ENCODE results near the gene IGF2BP3.

The IGF2BP3 gene

GRCh38 chr7:23306936-23307521, 163.3 kb downstream of the IGF2BP3 start:
- DNase-seq (ENCODE audit: low spot score) (no peak), ATAC-seq (ENCODE audit: low read depth) (no peak)
- no peak overlapping the region for H3K4me3 ChIP-seq (ENCODE audit: severe bottlenecking)
- no peaks in the 10 kb centered on the region for H3K9me3 ChIP-seq (ENCODE audit: severe bottlenecking)
- no peaks in the 10 kb centered on the region for H3K27me3 ChIP-seq (ENCODE audit: insufficient read depth, poor library complexity, severe bottlenecking)
- no peak overlapping the region for H3K27ac ChIP-seq (ENCODE audit: poor library complexity, severe bottlenecking)
- no peaks in the 10 kb centered on the region for H3K4me1 ChIP-seq (ENCODE audit: insufficient read depth, poor library complexity, severe bottlenecking)
- TF ChIP-seq, protein P1, sequence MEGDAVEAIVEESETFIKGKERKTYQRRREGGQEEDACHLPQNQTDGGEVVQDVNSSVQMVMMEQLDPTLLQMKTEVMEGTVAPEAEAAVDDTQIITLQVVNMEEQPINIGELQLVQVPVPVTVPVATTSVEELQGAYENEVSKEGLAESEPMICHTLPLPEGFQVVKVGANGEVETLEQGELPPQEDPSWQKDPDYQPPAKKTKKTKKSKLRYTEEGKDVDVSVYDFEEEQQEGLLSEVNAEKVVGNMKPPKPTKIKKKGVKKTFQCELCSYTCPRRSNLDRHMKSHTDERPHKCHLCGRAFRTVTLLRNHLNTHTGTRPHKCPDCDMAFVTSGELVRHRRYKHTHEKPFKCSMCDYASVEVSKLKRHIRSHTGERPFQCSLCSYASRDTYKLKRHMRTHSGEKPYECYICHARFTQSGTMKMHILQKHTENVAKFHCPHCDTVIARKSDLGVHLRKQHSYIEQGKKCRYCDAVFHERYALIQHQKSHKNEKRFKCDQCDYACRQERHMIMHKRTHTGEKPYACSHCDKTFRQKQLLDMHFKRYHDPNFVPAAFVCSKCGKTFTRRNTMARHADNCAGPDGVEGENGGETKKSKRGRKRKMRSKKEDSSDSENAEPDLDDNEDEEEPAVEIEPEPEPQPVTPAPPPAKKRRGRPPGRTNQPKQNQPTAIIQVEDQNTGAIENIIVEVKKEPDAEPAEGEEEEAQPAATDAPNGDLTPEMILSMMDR (IDR thresholded peaks at IDR 0.05; ENCODE audit: poor library complexity, severe bottlenecking) = no peak
- peaks cover 93% of the 10 kb centered on the region for H3K36me3 ChIP-seq (ENCODE audit: low read depth)

DNA sequence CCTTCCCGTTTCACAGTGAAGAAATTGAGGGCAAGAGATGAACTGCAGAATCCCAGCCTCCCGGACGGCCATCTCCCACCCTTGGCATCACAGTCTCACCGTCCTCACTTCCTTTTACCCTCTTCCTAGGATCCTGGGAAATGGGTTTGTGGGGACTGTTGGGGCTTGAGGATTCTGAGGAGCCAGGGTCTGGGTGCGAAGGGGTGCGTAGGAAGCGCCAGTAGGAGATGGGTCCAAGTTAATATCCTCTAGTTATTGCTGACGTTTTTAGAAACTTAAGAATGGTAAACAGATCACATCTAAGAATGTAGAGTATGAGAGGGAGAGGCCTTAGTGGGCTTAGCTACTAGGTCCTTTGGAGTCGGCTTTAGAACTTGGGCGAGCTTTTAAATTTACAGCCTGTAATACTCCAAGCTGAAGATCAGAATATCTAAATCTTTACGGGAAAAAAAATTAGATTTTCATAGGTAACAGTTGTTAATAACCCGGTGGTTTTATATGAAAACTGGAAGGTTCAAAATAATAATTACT, 170.5 kb downstream of the IGF2BP3 start:
- Histone ChIP-seq H3K27ac (ENCODE audit: poor library complexity, severe bottlenecking) (peak overlapping the region; percentile 76), H3K9me3 (ENCODE audit: severe bottlenecking) (no peaks in the 10 kb centered on the region), H3K4me1 (ENCODE audit: insufficient read depth, poor library complexity, severe bottlenecking) (peaks cover 10% of the 10 kb centered on the region), H3K36me3 (ENCODE audit: low read depth) (peaks cover 39% of the 10 kb centered on the region), H3K4me3 (ENCODE audit: severe bottlenecking) (peak overlapping the region; percentile 94), H3K27me3 (ENCODE audit: insufficient read depth, poor library complexity, severe bottlenecking) (no peaks in the 10 kb centered on the region)
- TF ChIP-seq, protein P1 (IDR thresholded peaks at IDR 0.05; ENCODE audit: poor library complexity, severe bottlenecking) = no peak
- DNase-seq (ENCODE audit: low spot score) (no peak), ATAC-seq (ENCODE audit: low read depth) (peak; percentile 15)

DNA sequence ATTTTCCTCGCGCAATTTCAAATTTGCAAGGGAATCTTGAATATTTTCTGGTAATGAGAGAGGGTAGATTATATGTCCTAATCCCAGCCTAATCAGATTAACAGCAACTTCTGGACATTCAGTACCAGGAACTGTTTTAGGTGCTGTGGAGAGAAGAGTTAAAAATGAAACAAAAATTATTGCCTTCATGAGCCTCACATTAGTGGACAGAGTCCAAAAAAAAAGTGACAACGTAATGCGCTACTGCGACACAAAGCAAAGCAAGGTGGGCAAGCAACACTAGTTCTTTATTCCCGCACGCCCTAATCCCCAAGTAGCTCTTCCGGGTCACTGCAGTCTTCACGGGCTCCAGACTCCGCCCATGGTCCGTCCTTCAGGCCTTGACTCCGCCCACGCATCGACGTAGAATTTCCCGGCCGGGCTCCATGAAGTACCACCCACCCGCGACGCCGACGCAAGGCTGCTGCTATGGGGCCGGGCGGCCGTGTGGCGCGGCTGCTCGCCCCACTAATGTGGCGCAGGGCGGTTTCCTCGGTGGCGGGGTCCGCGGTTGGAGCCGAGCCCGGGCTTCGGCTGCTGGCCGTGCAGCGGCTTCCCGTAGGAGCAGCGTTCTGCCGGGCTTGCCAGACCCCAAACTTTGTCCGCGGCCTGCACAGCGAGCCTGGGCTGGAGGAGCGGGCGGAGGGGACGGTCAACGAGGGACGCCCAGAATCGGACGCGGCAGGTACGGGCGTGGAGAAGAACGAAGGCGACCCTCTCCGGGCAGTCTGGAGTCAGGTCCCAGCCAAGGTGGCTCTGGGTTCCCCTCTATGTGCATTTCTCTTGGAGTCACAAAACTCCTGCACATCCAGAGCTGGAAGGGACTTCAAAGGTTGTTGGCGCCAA, 171.2 kb downstream of the IGF2BP3 start, which contains the start of gene MALSU1:
Gene MALSU1, plus strand, starts transcription at position 455 of the 885 bp plus-strand sequence. Its CDS starts 14 bp downstream, at position 469.
- DNase-seq (ENCODE audit: low spot score) (peak; percentile 96), ATAC-seq (ENCODE audit: low read depth) (peak; percentile 96)
- peak within 1 kb of the TSS; percentile 76 for H3K27ac ChIP-seq (ENCODE audit: poor library complexity, severe bottlenecking)
- peaks cover 32% of the 10 kb centered on the region for H3K36me3 ChIP-seq (ENCODE audit: low read depth)
- peak within 1 kb of the TSS; percentile 94 for H3K4me3 ChIP-seq (ENCODE audit: severe bottlenecking)
- no peaks in the 10 kb centered on the region for H3K27me3 ChIP-seq (ENCODE audit: insufficient read depth, poor library complexity, severe bottlenecking)
- H3K9me3 ChIP-seq (ENCODE audit: severe bottlenecking) = no peaks in the 10 kb centered on the region
- peaks cover 10% of the 10 kb centered on the region for H3K4me1 ChIP-seq (ENCODE audit: insufficient read depth, poor library complexity, severe bottlenecking)
- TF ChIP-seq, protein P1 (IDR thresholded peaks at IDR 0.05; ENCODE audit: poor library complexity, severe bottlenecking) = no peak

- TF ChIP-seq, protein P1 (IDR thresholded peaks at IDR 0.05; ENCODE audit: poor library complexity, severe bottlenecking) = no peak
These were observed 172.0 kb downstream of the IGF2BP3 start for GRCh38 chr7:23298141-23298881.

More at GRCh38 chr7:23298141-23298881, 172.0 kb downstream of the IGF2BP3 start:
- H3K27me3 ChIP-seq (ENCODE audit: insufficient read depth, poor library complexity, severe bottlenecking) = no peaks in the 10 kb centered on the region
- no peaks in the 10 kb centered on the region for H3K9me3 ChIP-seq (ENCODE audit: severe bottlenecking)
- no peak overlapping the region for H3K4me3 ChIP-seq (ENCODE audit: severe bottlenecking)
- H3K4me1 ChIP-seq (ENCODE audit: insufficient read depth, poor library complexity, severe bottlenecking) = peaks cover 10% of the 10 kb centered on the region
- H3K36me3 ChIP-seq (ENCODE audit: low read depth) = peaks cover 27% of the 10 kb centered on the region
- H3K27ac ChIP-seq (ENCODE audit: poor library complexity, severe bottlenecking) = peak overlapping the region; percentile 76
- ATAC-seq (ENCODE audit: low read depth) (no peak), DNase-seq (ENCODE audit: low spot score) (no peak)
